ENCODE data around the gene SPPL2C.

DNA sequence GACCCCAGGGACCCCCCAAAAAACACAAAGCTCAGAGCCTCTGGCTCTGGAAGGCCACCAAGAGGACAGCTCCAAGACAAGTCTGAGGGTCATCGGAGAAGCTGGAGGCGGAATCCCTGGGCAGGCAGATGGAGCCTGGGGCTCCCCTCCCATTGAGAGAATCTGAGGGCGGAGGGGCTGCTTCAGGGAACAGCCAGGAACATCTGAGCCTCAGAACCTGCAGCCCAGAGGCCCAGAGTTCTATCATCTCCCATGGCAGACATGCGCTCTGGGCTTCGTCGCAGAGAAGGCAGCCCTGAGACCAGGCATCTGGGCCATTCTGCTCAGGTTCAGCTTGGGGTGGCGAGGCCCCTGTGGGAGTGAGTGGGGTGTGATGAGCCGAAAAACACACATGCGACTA lies 7.1 kb upstream of the SPPL2C start:
- TF ChIP-seq, protein P1, sequence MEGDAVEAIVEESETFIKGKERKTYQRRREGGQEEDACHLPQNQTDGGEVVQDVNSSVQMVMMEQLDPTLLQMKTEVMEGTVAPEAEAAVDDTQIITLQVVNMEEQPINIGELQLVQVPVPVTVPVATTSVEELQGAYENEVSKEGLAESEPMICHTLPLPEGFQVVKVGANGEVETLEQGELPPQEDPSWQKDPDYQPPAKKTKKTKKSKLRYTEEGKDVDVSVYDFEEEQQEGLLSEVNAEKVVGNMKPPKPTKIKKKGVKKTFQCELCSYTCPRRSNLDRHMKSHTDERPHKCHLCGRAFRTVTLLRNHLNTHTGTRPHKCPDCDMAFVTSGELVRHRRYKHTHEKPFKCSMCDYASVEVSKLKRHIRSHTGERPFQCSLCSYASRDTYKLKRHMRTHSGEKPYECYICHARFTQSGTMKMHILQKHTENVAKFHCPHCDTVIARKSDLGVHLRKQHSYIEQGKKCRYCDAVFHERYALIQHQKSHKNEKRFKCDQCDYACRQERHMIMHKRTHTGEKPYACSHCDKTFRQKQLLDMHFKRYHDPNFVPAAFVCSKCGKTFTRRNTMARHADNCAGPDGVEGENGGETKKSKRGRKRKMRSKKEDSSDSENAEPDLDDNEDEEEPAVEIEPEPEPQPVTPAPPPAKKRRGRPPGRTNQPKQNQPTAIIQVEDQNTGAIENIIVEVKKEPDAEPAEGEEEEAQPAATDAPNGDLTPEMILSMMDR (IDR thresholded peaks at IDR 0.05), result no peak
- TF ChIP-seq POLR2A (IDR thresholded peaks at IDR 0.05), result no peak

Data from sigmoid colon (tissue), 3 donors.